HG03175 (cell line): ENCODE measurements around the gene ZBTB20.
A peak's percentile ranks its signal among the peaks of the same experiment; 100 is the strongest.

Experiments used
- ATAC-seq: cut with Tn5 transposase; IDR thresholded peaks from one replicate; pipeline ENCODE4 v1.9.1; 2021; ENCODE audit warnings: mild to moderate bottlenecking, moderate library complexity; ENCODE audit not compliant: unreplicated experiment

The ZBTB20 gene

DNA sequence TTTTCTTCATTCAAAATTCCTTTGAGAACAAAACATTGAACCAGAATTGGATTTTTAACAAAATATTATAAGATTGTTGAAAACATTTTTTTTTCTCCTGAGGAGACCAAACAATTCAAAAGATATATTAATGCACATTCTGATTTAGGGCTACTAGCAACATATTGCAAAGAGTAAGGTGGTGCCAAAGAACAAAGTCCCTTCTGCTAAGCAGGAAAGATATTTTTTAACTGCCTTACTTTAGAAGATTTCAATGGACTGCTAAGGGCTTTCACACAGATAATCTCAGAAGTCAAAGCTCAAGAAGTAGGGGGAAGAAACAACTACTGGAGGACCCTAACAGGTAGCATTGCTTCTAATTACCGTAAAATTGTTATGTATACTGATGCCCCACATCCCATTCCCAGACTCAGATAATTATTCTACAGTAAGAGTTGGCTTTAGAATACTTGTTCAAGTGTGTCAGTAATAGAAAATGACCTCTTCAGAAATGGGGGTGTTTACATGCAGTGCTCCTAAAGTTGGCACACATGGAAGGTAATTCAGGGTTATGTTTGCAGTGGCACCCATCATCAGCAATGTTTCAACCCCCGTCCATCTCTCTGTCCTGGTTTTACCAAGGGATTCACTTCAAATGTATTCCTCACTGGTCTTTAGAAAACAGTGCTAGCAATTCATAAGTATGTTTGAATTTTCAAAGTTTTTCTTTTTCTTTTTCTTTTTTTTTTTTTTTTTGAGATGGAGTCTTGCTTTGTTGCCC is 354.7 kb downstream of the ZBTB20 start:
- no peak for ATAC-seq

DNA sequence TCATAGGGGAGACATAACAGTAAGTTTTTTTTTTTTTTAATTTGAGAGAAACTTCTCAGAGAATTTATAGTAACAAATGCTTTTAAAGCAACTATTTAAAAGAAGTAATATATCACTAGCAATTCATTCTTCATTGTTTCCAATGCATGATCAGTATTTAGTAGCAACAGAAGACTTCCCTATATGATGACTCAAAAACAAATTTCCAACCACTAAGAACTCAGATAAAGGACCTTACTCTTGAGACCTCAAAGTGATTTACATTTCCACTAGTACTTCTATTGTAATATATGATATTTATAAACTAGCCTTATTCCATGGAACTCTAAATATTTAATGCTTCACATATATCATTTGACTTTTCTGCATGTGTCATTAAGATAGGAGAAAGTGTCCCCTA is 356.3 kb downstream of the ZBTB20 start:
- no peak for ATAC-seq

DNA sequence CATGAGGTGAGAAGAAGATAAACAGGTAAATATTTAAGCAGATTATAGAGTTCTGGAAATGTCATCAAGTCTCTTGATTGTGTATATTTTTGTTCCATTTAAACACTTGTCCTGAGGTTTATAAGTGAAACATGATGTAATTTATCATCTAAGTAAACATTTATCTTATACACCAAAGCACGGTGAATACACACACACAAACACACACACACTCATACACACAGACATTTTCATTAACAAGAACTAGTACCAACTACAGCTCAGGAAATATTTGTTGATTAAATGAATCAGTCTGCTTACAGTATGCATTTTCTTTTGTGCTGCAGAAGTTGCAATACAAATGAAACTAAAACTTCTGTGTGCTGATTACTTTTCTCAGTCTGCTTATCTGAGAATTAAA is 357.3 kb downstream of the ZBTB20 start:
- no peak for ATAC-seq

DNA sequence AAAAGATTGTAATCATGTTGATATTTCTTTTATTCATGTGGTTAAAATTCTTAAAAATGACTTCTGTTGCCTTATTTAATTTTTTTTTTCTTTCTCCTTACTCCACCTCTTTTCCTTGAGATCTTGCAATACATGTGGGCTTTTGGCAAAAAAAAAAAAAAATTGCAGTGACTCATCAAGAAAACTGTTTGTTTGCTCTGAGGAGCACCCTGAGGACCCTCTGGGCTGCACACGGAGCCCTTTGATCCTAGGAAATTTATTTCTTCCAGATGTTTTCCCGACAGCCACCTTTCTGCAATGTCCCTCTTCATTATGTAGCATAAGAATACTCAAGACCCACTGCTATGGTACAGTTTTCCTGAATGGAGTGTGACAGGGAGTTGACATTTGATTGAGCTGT is 371.7 kb downstream of the ZBTB20 start:
- ATAC-seq, result no peak

DNA sequence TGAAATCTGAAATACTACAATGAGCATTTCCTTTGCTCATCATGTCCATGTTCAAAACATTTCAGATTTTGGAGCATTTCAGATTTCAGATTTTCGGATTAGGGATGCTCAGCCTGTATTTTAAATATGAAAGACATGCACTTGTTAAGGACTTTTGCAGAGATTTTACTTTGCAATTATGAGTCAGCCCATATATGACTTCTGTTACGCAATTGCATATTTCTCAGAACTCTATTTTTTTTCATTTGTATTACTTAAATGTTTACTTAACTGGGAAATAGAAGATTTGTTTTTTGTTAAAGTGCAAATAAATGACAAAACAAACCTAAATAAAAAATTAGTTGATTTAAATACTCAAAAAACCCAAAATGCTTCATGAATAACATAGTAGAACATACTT is 376.2 kb downstream of the ZBTB20 start:
- ATAC-seq, result no peak

DNA sequence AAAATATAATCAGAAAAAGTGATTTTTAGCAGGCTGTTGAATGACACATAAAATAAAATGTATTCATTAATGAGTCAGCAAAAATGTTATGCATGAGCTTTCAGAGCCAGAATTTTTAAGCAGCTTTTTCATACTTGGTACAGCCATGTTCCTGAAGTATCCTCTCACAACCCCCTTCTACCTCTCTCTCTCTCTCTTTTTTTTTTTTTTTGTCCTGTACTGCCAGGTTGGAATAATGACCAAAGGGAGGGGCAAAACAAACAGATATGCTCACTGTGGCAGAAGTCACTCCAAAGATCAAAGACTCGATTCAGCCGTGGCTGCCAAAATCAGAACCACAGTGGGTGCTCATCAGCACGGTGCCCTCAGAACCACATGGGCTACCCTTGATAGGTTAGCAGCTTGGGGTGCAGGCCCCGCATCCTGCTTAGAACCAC is 383.0 kb downstream of the ZBTB20 start:
- ATAC-seq, result no peak

DNA sequence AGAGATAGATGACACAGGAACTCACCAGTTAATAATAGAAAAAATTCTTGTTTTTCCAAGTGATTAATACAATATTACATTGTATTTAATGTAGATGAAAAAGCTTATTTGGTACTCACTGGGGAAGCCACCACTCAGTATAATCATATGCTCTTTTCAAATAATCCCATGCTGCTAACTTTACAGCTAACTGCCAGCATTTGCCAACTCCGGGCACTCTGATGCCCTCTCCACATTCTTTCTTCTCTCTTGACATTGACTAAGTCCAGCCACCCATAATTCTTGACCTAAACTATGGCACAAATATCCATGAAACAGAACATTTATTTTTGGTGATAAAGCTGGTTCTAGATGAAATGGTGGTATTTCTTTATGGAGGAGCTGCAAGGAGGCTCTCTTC is 384.9 kb downstream of the ZBTB20 start:
- ATAC-seq, result no peak

DNA sequence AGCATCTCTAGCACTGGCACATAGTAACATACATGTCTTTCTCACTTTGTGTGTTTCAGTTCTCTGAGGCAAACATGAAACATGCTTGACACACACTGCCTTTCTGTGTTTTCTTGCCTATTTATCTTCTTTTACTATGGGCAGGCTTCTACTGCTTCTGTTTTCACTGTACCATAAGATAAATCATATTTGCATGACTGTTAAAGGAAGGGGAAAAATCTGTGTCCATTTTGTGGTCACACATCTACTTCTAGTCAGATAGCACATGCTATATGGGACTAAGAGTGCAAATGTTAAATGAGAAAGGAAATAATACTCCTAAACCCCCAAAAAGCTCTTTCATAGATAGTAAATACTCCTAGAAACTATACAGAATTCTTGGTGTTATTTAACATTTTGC is 386.4 kb downstream of the ZBTB20 start:
- ATAC-seq, result no peak

DNA sequence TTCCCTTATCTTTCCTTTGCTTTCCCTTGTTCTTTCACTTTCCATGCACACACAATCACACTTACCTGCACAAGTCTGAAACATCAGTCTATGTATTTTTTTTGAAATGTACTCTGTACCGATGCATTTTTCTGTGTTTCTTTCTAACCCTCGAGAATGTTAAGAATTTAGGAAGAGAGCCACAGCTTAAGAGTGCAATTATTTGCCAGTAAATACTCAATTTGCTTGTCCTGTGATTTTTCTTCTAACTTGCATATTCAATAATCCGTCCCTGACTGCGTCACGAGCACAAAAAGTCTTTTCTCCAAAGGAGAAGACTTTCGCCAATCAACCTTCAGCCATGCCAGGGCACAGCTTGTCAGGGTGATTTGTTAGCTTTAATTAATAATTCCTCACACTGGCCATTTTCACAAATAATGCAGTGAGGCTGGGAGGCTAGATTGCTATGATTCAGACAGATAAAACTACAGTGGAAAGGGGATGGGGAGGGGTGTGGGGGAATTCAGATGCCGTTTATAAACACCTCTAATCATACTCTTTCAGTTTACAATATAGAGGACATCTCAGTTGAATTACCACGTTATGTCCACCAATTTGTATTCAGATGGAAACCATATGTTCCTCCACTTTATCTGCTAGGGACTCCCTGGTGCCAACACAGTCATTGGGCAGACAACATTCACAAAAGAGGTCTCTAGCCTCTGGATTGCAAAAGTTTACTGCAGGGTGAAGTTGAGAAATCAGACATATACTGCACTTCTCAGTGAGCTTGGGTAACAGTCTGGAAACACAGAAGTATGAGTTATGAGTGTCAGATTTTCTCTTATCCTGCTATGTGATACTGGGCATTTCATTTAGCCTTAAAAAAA is 388.0 kb downstream of the ZBTB20 start:
- ATAC-seq, result no peak

DNA sequence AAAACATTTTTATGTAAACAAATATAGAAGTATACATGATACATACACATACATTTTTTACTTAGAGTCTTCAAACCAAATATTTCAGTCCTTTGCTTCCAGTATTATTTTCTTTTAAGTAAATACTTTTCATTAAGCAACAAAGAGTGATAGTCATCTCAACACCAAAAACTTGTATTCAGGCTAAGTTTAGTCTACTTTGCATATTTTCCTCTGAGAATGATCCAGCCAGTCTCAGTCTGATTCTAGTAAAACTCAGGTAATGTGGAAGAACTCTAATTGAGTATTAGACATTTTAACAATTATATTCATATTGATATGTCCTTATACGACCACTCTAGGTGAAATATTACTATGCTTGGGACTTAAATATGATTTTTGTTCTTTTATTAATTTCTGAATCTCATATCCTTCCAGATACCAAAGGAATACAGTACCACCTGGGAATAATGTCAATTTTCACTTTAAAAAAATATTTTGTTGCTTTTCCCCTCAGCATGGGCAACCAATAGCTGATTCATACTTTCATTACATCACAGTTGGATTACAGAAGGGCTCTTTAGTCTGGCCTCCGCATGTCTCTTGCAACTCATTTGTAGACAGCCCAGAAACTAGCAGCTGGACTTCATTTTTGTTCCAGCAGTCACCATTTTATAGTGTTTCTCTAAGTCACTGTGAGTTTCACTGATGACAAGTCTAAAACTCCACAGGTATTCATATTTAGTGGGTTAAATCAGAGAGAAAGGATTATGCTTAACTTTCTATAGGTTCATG is 390.4 kb downstream of the ZBTB20 start:
- peak; percentile 73 for ATAC-seq

DNA sequence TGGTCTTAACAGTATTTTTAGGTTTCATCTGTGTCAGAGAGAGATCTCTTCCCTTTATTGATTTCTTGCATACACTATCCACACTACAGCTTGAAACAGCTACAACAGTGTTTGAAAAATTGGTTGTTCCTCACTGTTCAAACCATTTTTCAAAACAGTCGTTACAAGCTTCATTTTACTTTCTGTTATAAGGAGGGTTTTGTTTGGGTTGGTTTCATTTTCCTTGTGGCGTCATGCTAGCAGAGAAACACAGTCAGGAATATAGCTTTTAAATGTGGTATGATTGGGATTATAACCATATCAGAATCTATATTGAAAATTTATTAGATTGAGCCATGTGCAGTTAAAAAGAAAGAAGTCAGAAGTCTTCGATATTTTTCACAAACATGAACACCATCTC is 400.6 kb downstream of the ZBTB20 start:
- ATAC-seq, result no peak

DNA sequence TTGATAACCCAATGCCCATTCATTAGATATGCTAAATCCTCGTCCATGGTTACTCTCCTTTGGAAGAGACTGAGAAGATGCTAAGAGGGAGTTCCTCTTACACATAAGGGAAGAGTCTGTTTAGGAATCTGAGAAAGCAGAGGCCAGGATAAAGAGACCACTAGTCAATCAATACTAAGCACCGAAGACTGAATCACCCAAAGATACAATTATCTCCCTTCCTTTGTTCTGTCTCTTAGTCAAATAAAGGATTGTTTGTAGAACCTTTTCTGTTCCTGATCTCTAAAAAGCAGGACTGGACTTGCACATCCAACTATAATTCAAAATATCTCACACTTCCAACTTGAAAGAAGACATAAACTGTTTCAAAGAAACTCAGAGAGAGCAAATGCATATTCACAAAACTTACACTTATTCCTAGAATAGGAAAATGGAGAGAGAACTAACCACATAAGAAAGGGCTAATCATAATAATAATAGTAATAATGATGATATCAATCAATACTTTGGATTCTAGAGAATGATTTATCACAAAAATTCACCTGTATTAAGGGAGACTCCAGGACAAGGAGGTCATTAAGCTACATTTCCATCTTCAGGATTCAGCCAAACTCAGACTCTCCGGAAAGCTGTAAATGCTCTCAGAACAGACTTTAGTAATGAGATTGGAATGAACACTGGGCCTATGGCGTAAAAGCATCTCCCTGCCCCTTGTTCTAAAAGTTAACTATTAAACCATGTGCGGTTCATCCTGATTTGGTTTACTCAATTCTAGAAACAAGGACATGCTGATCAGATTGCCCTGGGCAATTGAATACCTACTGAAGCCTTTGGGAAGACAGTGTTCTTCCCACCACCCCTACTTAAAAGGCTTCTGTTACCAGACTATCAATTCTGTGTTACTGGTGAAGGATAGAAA is 401.5 kb downstream of the ZBTB20 start:
- no peak for ATAC-seq

DNA sequence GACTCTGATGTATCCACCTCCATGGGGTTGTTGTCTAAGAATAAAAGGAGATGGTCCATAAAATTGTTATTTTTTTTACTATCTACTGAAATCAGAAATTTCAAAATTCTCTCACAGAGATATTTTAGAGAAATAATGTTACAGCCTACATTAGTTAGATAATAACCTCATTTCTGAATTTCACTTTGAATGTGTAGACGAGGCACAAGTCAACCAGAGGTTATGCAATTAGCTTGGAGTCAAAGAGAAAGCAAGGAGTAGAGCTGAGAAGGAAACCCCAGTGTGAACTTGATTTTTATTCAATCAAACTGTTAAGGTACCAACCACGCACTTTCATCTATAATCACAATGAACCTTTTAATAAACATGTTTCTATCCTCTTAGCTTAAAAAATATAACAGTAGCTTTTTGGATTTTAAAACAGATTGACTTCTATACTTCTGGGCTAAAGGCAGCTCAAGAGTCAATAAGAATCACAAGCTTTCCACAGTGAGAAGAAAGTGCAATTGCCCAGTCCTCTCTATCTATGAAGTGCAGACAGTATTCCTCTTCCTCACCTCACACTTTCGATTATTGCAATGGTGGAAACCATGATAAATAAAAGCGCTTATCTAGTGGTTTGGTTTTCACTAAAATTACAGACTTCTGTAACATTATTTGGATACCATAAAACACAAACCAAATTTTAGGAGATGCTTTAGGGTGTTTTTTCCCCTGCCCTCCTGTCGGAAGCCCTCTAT is 403.2 kb downstream of the ZBTB20 start:
- ATAC-seq, result no peak

DNA sequence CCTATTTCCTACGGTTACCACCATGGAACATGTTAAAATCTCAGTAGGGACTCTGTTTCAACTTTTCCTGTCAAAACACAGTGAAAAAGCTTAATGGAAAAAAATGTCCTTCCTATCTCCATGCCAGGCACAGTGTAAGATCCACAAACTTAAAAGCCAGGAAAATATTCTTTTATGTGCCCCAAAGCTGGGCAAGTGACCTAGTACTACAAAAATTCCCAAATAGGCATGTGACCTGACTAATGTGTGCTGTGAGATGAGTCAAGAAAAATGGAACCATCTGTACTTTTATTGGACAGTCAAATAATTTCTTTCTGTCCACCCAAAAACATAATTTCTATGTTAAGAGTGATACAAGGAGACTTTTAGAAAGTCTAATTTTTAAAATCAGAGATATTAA is 406.0 kb downstream of the ZBTB20 start:
- no peak for ATAC-seq

DNA sequence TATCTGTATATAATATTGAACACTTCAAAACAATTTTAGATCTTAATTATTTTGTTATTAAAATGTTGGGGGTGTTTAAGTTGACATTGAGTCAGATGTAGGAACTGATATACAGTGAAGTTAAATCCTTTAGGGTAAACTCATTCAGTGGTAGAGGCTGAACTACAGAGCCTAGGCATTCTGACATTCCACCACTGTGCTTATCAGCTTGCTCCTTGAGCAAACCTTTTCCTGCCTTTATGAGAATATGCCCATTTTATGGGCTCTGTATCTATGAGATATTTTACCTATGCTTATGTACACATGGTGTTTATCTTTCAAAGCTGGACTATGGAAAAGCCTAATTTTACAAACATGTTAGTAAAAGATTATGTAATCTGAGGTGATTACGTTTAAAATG is 407.5 kb downstream of the ZBTB20 start:
- no peak for ATAC-seq

DNA sequence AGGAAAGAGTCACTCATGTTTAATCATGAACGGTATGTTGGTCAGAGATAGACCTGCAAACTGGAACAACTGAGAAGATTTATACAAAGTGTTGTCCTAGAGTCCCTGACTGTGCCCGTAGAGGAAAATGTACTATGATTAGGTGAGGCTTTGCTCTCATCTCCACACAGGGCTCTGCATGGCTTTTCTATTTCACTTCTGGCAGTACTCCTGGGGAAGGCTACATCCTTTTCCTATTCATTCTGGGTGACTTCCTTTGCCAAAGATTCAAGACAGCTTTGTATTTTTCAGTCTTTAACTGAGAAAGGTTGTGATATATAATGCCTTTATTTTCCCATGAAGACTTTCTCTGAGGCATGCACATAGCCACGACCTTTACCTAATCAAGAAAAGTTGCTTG is 414.7 kb downstream of the ZBTB20 start:
- ATAC-seq, result no peak

DNA sequence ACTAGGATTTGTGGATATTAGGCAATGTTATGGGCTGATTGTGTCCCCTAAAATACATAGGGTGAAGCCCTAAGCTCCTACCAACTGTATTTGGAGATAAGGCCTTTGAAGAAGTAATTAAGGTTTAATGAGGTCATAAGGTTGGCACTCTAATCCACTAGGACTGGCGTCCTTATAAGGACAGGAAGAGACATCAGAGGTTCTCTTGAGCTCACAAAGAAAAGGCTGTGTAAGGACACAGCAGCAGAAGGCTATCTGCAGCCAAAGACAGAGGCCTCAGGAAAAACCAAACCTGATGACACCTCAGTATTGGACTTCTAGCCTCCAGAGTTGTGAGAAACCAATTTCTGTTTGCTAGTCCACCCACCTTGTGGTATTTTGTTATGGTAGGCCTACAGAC is 416.7 kb downstream of the ZBTB20 start:
- no peak for ATAC-seq

DNA sequence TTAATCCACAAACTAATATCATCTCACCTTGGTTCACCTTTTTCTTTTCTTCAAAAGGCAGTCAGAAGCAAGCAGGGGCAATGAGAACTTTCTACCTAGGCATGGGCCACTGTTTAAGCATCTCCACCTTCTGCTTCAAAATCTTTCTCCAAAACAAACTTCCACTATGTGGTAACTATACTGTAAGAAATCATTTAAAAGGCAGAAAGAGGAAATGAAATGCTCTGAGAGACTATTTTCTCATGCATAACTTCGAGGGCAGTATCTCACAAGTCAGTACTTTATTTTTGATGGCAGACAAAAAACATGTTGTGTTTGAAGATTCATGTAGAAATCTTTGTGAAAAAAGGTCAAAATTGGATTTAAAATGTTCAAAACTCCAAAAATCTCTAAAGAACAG is 419.7 kb downstream of the ZBTB20 start:
- ATAC-seq, result no peak

DNA sequence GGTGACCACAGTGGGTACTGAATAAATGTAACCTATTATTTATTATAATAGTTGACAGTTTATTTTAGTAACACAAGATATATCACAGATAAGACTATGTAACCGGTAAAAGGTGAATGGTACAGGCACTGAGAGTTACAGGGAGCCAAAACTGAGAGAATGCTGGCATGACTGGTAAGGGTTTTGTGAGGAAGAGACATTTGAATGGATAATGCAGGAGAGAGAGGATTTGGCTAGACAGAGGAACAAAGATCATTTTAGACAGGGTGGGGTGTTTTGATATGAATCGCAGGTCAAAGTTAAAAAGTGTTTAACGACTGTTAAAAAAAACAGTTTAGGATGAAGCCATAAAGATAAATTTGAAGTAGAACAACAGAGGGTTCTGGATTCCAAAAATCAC is 421.1 kb downstream of the ZBTB20 start:
- no peak for ATAC-seq

DNA sequence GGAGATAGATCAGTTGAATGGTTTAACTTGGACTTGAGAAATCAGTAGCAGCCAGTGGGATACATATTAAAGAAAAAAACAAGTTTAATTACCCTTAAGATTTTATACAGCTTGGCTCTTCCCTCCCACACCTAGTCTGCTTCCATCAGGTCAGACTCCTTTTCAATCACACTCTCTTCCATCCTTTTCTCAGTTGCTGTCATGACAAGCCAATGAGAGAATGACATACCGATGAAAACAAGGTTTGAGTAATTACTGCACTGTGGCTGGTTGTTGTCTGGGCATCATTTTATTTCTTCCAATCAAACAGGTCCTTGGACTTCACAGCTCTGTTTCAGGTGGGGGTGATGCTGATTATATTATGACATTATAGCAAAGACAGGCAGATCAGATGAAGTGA is 424.6 kb downstream of the ZBTB20 start:
- no peak for ATAC-seq
